GM21360 (cell line): Measurements from ENCODE around the gene PSENEN.

Experiments
- ATAC-seq: cut with Tn5 transposase; IDR thresholded peaks from one replicate; pipeline ENCODE4 v1.9.1; 2021; ENCODE audit warnings: mild to moderate bottlenecking, moderate library complexity; ENCODE audit not compliant: unreplicated experiment

The PSENEN gene

DNA sequence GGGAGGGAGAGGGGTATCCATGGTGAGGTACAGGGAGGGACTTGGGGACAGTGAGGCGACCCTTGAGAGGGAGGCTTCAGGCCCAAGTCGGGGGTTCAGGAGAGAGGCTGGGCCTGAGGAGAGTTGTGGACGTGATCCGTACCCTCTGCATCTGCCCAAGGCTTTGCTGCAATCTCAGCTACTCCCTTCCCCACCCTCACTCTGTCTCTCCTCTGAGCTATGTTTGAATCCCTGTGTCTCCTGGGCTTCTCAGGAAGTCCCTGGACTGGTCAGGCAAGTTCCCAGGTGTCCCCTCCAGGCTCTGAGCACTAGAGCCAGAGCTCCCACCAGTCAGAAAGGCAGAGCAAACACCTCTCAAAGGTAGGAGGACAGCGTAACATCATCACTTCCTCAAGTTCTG lies 4.7 kb downstream of the PSENEN start:
- ATAC-seq, result no peak

DNA sequence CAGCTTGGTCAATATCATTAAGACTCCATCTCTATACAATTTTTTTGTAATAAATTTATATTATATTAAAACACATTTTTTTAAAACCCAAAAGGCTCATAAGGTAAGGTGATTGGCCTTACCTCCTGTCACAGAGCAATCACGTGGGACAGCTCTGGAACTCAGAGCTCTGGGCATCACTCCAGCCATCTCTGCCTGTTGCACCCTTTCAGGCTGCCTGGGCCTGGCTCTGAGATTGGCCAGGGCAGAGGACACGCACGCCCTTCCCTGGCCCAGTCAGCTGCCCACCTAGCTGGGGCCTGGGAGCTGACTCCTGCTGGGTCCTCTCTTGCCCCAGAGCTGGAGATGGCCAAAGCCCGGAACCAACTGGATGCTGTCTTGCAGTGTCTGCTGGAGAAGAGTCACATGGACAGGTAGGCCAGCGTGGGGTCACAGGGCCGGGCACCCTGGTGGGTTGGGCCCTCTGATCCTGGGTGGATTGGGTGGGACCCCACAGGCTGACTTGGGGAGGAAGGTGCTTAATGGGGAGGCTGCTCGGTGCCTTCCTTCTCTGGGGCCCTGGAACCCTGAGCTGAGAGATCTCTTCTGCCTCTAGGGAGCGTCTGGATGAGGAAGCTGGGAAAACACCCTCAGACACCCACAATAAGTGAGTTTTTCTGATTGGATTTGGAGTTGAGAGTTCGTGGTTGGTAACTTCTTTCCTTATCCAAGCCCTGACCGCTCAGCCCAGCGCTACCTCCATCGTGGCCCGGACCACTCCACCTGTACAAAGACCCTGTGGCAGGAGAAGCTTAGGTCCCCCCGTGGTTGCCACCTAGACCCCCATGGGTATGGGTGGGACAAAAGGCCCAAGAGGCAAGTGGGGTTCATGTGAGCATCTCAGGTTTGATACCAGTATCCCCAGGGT lies 6.6 kb downstream of the PSENEN start:
- no peak for ATAC-seq

DNA sequence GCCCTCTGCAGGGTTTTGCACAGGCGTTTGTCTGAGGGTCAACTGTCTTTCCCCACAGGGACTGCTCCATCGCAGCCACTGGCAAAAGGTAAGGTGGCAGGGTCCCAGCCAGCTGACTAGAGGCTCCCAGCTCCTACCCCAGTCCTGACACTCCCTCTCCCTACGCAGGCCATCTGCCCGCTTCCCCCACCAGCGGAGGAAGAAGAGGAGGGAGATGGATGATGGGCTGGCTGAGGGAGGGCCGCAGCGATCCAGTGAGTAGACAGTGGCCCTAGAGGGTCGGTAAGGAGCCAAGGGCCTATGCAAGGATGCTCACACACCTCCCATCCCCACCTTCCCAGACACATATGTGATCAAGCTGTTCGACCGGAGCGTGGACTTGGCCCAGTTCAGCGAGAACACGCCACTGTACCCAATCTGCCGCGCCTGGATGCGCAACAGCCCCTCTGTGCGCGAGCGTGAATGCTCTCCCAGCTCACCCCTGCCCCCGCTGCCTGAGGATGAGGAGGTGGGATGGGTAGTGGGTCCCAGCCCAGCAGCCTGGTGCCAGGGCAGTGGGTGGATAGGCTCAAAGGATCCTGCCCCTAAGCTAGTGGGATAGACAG lies 7.4 kb downstream of the PSENEN start:
- ATAC-seq, result no peak

DNA sequence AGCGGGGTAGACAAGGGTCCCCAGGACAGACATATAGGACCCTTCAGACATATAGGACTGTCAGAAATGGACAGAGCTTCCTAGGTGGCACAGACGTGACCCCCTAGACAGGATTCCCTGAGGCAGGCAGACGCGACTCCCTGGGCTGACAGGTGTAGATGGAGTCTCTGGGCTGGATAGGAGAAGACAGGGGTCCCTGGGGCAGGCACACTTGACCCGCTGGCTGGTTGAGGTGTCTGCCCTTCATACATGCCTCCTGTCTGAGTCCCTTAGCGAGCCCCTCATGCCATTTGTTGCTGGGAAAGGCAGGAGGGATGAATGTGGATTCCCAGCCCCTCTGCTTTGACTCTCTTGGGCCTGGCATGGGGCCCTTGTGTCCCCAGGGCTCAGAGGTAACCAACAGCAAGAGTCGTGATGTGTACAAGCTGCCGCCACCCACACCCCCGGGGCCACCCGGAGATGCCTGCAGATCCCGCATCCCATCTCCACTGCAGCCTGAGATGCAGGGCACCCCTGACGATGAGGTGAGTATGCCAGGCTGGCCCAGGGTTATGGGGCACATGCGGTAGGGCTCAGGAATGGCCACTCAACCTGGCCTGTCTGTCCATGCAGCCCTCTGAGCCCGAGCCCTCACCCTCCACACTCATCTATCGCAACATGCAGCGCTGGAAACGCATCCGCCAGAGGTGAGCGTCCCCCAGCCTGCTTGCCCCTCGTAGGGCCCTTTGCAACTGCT lies 8.4 kb downstream of the PSENEN start:
- no peak for ATAC-seq

DNA sequence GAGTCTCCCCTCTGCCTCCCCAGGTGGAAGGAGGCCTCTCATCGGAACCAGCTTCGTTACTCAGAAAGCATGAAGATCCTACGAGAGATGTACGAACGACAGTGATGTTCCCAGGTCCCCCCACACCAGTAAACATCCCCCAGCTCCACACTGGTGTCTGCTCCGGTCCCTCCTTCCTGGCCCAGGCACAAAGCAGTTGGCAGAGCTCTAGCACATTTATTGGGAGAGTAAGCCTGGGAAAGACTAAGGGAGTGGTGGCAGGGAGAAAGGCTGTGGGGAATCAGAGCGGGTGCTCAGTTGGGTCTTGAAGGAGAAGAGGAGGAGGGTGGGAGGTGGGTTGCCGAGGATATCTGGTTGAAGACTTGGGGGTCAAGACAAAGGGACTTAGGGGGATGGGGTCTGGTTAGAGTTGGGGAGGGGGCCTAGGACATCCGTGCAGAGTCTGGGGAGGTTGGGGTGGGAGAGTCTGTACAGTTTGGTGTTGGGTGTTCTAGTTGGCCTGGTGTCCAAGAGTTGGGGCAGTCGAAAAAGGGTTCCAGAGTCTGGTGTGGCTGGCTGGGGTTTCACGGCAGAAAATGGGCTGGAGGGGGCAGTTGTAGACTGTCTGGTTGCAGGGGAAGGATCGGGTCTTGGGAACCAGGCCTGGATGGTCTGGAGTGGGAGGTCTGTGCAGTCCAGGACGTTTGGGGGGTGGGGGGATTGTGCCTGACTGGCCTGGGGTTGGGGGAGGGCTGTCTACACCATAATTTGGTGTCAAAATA lies 9.1 kb downstream of the PSENEN start:
- no peak for ATAC-seq

DNA sequence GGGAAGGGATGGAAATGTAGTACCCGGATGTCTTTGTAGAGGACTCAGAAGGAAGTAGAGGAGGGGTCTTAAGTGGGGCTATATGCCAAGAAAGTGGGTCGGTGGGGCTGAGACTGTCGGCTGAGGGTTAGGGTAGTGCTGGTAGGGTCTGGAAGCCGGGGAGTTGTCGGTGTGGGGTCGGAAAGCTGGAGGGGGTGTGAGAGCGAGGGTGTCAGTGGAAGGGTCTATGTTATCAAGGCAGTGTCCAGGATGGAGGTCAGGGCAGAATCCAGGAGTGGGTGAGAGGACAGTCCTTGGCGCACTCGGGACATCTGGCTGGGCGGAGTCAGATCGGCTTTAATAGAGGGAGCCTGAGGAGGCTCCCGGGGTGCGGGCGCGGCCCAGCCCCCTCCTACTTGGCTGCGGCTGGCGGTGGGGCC lies 9.7 kb downstream of the PSENEN start:
- no peak for ATAC-seq

DNA sequence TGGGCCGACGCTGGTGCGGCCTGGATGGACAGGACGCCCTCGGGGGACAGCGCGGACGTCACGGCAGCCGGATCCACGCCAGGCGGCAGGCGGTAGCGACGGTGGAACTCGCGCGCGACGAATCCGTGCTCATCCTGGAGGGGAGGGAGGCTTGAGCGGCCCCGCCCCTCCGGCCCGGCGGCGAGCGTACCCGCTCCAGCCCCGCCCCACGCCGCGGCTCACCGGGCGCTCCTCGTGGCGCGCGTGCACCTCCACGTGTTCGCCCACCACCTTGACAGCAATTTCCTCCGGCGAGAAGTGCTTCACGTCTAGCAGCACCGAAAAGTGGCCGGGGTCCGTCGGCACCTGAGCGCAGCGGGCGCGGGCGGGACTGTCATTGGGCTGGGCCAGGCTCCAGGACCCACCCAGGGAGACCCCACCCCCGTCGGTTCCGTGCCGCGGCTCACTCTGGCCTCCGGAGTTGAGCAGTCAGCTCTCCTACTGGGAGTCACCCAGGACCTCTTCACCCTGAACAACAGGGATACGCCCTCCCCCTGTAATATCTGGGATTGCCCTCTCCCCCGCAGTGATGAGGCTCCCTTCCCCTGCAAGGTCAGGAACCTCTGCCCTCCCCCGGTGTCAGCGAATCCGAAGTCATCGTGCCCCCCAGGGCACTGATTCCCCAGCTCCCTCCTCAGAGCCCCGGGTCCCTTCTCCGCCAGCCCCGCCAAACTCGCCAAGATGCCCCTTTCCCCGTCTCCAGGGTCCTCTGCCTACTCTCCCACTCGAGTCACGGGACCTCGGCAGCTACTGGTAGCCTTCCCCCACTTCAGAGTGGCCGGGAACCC lies 10.3 kb downstream of the PSENEN start:
- no peak for ATAC-seq

DNA sequence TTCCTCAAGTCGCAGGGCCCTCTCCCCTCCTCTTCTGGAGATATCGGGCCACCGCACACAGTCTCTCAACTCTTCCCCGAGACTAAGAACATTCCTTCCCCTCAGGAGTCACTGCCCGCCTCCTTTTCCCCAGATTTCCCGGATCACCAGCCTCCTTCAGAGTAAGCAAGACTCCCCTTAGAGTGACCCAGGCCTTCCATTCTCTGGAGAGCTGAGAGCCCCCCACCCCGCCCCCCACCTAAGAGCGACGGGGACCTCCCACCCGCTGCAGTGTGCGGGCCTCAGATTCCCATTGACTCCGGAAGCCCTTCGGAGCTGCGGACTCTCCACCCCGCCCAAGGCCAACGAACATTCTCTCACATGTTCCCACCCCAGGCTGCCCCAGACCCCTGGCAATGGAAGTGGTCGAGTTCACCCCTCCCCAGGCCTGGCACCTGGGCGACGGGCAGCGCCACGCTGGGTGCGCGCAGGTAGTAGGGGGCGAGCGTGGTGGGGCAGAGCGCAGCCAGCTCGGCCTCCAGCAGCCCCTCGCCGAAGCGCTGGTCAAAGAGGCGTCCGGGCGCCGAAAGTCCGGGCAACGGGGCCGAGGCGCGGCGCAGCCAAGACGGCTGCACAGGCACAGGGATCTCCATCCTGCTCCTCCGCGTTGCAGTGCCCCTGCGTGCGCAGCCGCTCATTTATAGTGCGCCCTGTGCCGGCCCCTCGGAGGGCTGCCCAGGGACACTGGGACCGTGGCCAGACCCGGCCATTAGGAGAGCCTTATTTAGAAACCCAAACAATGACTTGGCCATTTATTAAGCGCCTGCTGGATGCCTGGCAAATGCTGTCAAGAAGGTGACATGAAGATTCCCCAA lies 11.2 kb downstream of the PSENEN start, which contains the start of gene HSPB6:
HSPB6 (minus strand) TSS at position 653 of the 854 bp plus-strand sequence; CDS start at position 632, 21 bp downstream.
- no peak for ATAC-seq

DNA sequence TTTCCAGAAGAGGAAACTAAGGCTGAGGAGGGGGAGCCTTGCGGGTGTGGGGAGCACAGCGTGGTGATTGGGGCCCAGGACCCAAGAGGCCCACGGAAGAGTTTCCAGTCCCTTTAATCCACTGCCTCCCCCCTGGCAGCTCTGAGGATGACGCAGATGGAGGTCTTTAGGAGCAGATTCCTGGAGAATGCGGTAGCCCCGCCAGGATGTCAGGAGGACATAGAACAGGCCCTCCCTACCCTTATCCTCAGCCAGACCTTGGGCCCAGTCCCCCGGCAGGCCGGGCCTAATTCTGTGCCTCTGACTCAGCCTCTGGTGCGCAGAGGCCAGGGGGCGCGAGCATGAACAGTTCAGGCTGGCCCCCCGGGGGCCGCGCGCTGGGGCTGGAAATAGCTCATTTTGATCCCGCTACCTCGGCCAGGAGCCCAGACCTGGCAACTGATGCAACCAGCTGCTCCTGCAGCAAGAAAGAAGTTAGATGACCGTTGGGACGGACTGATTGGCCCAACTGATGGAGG lies 11.8 kb downstream of the PSENEN start:
- ATAC-seq, result no peak

DNA sequence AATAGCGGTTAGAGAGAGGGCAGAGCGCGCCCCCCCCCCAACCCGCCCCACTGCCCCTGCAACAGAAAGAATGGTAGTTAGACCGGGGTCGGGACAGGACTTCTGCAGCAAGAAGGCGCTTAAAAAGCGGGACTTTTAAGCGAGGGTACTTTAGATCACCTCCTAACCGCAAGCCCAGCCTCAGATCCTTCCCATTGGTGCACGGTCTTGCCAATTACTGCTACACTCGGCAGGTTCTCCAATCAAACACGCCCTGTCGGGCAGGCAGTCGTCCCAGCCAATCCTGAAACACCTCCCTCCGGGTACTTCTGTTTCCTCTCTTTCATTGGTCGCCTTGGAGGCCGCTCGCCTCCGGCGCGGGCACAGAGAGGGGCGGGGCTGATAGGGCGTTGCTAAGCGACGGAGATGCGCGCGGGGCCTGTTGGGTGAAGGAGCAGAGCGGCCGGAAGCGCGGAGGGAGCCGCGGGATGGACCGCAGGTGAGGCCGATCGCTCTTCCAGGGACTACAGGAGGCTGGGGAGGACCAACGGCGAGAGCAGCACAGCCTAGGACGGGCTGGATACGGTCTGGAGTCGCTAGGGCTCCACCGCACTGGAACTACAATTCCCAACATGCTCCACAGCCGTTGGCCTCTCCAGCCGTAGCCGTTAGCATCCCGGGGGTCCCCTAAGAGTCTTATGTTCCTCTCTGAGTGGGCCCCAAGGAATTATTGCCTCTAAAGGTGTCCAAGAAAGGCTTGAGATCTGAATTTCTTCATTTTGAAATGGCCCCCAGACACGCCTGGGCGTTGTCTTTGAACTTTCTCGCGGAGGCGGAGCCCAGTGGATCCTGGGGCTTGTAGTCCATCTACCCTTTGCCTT lies 12.5 kb downstream of the PSENEN start, which contains the start of gene PROSER3:
PROSER3 (plus strand) TSS at position 428 of the 860 bp plus-strand sequence; CDS start at position 468, 40 bp downstream.
- ATAC-seq, result peak; percentile 86

DNA sequence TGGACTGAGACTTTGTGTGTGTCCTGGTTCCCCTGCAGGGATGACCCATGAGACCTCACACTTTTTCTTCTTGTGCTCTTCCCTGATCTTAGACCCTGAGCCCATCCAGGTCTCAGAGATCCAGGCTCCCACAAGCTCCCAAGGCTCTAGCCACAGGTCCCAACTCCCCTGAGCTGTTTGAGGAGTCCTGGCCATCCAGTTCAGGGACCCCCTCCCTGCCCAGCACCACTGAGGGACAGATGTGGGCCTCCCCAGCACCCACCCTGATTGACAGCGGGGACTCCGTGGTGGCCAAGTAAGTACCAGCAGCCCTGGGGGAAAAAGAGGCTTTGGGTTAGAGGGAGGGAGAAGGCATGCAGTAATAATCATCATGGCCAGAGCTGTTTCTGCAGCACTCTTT lies 14.2 kb downstream of the PSENEN start:
- ATAC-seq, result no peak

DNA sequence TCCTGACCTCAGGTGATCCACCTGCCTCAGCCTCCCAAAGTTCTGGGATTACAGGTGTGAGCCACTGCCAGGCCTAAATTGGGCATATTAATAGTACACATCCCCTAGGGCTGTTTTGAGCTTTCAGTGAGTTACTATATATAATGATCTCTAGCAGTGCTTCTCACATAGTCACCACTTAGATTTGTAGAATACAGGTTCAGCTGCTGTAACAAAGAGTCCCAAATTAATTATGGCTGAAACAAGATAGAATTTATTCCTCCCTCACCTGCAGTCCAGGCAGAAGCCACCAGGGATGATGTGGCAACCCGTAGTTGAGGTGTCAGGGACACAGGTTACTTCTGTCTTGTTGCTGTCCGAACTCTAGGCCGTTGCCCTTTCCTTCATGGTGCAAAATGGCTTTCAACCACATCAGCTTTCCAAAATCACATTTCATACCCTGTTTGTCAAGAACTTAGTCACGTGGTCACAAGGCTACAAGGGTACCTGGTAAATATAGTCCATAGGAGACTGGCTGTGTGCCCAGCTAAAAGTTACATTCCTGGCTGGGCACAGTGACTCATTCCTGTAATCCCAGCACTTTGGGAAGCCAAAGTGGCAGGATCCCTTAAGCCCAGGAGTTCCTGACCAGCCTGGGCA lies 15.4 kb downstream of the PSENEN start:
- no peak for ATAC-seq

DNA sequence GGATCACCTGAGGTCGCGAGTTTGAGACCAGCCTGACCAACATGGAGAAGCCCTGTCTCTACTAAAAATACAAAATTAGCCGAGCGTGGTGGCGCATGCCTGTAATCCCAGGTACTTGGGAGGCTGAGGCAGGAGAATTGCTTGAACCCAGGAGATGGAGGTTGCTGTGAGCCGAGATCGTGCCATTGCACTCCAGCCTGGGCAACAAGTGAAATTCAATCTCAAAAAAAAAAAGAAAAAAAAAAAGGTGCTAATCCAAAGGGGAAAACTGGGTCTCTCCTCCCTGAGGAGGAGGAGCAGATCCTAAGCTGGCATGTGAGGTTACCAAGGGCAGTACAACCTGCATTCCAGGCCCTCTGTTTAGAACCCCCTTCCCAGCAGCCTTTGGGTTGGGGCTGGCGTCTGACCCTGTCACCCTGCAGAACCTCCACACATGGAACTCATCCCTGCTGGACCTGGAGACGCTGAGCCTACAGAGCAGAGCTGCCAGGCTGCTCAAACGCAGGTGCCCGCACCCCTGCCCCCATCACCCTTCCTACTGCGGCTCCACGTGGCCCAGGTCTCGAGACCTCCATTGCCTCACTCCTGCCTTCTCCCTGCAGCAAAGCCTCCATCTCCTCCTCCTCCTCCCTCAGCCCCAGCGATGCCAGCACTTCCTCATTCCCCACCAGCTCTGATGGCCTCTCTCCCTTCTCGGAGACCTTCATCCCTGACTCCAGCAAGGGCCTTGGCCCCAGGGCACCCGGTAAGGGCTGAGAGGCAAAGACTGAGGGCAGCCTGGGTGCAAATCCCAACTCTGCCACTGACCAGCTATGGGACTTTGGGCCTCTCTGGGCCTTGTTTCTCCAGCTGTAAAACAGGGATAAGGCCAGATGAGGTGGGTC lies 19.2 kb downstream of the PSENEN start:
- no peak for ATAC-seq

DNA sequence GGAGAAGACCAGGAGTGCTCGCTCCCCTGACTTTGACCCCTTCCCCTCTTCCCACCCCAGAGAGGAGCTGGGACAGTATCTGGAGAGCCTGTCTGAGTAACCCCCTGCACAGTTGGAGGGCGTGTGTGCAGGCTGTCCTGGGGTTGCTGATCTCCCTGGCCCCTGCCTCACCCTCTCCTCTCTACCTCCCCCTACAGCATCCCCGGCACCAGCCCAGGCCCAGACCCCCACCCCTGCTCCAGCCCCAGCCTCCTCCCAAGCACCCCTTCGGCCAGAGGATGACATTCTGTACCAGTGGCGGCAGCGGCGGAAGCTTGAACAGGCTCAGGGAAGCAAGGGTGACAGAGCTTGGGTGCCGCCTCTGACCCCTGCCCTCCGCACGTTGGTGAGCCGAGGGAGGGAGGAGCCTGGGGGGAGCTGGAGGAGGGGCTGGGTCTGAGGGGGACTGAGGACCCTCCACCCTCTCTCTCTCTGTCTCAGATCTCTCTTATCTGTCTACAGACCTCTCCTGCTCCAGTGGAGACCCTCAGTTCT lies 21.2 kb downstream of the PSENEN start:
- no peak for ATAC-seq

DNA sequence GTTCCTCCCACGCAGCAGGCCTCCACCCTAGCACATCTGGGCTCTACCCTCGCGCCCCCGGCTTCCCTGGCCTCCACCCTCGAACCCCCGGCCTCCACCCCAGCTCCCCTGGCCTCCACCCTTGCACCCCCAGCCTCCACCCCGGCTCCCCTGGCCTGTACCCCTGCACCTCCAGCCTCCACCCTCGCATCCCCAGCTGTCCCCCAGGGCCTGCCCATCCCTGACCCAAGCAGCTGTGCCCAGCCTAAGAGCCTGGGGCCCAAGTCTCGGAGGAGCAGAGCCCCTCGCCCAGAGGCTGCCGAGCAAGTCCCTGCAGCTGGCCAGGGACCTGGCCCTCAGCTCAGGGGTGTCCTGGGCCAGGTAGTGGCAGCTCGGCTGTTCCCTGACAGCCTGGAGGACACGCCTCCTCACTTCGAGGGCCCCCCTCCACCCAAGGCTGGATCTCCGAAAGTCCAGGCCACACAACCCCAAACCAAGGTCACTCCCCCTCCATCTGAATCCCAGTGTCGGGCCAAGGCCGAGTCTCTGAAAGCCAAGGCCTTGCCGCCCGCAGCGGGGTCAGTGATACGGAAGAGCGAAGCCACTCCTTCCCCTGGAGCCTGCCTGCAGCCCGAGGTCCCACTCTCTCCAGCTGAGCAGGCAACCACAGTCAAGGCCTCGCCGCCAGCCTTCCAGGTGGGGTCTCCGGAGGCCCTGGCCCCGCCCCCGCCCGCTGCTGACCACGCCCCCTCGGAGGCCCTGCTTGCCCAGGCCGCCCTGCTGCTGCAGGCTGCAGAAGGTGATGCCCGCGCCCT lies 22.0 kb downstream of the PSENEN start:
- no peak for ATAC-seq
